Stimulated activated naive CD4-positive, alpha-beta T cell treated with Interleukin-2 at 50 U/mL for 16 hours (primary cell): ENCODE results near the gene IPO8.

Experiments used
- DNase-seq: peaks from one replicate; lab custom pipeline; 2025; lab: John Stamatoyannopoulos, UW

The IPO8 gene

GRCh38 chr12:30695199-30696102, at the start of gene IPO8:
IPO8 (minus strand) TSS chr12:30695869; CDS start chr12:30695647, 222 bp downstream.
- DNase-seq, result peak; percentile 90

- DNase-seq, result no peak
Measured at GRCh38 chr12:30744321-30744720, 48.7 kb upstream of the IPO8 start.

GRCh38 chr12:30740274-30740673, 44.6 kb upstream of the IPO8 start:
- DNase-seq, result no peak

GRCh38 chr12:30739020-30739419, 43.4 kb upstream of the IPO8 start:
- no peak for DNase-seq

- DNase-seq, result no peak
Measured at GRCh38 chr12:30732954-30733637, 37.4 kb upstream of the IPO8 start.

GRCh38 chr12:30730011-30730410, 34.3 kb upstream of the IPO8 start:
- no peak for DNase-seq

- no peak for DNase-seq
Measured at GRCh38 chr12:30729547-30729946, 33.9 kb upstream of the IPO8 start.

GRCh38 chr12:30726647-30727046, 31.0 kb upstream of the IPO8 start:
- no peak for DNase-seq

GRCh38 chr12:30725739-30726138, 30.1 kb upstream of the IPO8 start:
- DNase-seq, result no peak

GRCh38 chr12:30719060-30719459, 23.4 kb upstream of the IPO8 start:
- DNase-seq, result no peak

- no peak for DNase-seq
Measured at GRCh38 chr12:30707613-30708342, 12.1 kb upstream of the IPO8 start.

GRCh38 chr12:30706476-30706875, 10.8 kb upstream of the IPO8 start:
- no peak for DNase-seq

GRCh38 chr12:30701056-30701455, 5.4 kb upstream of the IPO8 start:
- no peak for DNase-seq

GRCh38 chr12:30700216-30700900, 4.7 kb upstream of the IPO8 start:
- DNase-seq, result no peak

GRCh38 chr12:30698346-30698745, 2.7 kb upstream of the IPO8 start:
- no peak for DNase-seq

- DNase-seq, result no peak
Measured at GRCh38 chr12:30696943-30697342, 1.3 kb upstream of the IPO8 start.

GRCh38 chr12:30696486-30696885, 817 bp upstream of the IPO8 start:
- no peak for DNase-seq

- DNase-seq, result no peak
Measured at GRCh38 chr12:30696103-30696408, 387 bp upstream of the IPO8 start.

- peak; percentile 1 for DNase-seq
Measured at GRCh38 chr12:30694412-30695198, 1.1 kb downstream of the IPO8 start.

GRCh38 chr12:30692470-30692869, 3.2 kb downstream of the IPO8 start:
- no peak for DNase-seq

GRCh38 chr12:30691122-30691879, 4.4 kb downstream of the IPO8 start:
- DNase-seq, result no peak
